ENCODE measurements around the gene MRPS27. TPM values are rescaled to one million over a fixed set of nuclear protein-coding genes. Genes with fewer than 3 reads are reported as not detected.
A peak's percentile ranks its signal among the peaks of the same experiment; 100 is the strongest.

MRPS27 gene
- total and polyA plus RNA-seq, 9 of the 15 experiments (the other 6 are each of a cell fraction or from before 2014, with no cell fraction given), result 73.6 to 144 (median 106) TPM

GRCh38 chr5:72234265-72234700, 85.8 kb downstream of the MRPS27 start (continued):
- TF ChIP-seq CLOCK (CRISPR knock-in tag; IDR thresholded peaks at IDR 0.05; ENCODE audit: borderline replicate concordance) (no peak), GATAD2B (IDR thresholded peaks at IDR 0.05; ENCODE audit: borderline replicate concordance) (peak; percentile 21; the same call in 1 of the 2 replicates), ZKSCAN8 (CRISPR knock-in tag; IDR thresholded peaks at IDR 0.05) (peak; percentile 68; the same call in 1 of the 2 replicates), ARNT (IDR thresholded peaks at IDR 0.05) (peak in 1 of 2 experiments; percentile 33; a peak in 2 of 4 replicates), STAT5B (CRISPR knock-in tag; IDR thresholded peaks at IDR 0.05) (no peak), ZBTB12 (CRISPR knock-in tag; IDR thresholded peaks at IDR 0.05) (no peak), HDAC1 (IDR thresholded peaks at IDR 0.05) (no peak), AFF1 (IDR thresholded peaks at IDR 0.05; ENCODE audit: low read depth in 1 of 2, partially characterized antibody in 2 of 2) (peak; percentile 48 to 51), ETV6 (IDR thresholded peaks at IDR 0.05; ENCODE audit: borderline replicate concordance in 1 of 2, low read depth in 2 of 2, low read length in 1 of 2) (no peak), ETV6 (CRISPR knock-in tag; IDR thresholded peaks at IDR 0.05; ENCODE audit: borderline replicate concordance) (no peak), NUFIP1 (IDR thresholded peaks at IDR 0.05; ENCODE audit: partially characterized antibody) (no peak), ATF4 (CRISPR knock-in tag; IDR thresholded peaks at IDR 0.05) (no peak), STAT5A (IDR thresholded peaks at IDR 0.05; ENCODE audit: borderline replicate concordance, low read length) (peak; percentile 49; the same call in 1 of the 2 replicates), THAP12 (CRISPR knock-in tag; IDR thresholded peaks at IDR 0.05) (no peak), HNRNPL (IDR thresholded peaks at IDR 0.05; ENCODE audit: low read depth, low read length) (no peak), ZFP1 (CRISPR knock-in tag; IDR thresholded peaks at IDR 0.05) (no peak), ZKSCAN1 (IDR thresholded peaks at IDR 0.05; ENCODE audit: low read depth, low read length) (no peak)
